ENCODE results near the gene TSC2.

The TSC2 gene

DNA sequence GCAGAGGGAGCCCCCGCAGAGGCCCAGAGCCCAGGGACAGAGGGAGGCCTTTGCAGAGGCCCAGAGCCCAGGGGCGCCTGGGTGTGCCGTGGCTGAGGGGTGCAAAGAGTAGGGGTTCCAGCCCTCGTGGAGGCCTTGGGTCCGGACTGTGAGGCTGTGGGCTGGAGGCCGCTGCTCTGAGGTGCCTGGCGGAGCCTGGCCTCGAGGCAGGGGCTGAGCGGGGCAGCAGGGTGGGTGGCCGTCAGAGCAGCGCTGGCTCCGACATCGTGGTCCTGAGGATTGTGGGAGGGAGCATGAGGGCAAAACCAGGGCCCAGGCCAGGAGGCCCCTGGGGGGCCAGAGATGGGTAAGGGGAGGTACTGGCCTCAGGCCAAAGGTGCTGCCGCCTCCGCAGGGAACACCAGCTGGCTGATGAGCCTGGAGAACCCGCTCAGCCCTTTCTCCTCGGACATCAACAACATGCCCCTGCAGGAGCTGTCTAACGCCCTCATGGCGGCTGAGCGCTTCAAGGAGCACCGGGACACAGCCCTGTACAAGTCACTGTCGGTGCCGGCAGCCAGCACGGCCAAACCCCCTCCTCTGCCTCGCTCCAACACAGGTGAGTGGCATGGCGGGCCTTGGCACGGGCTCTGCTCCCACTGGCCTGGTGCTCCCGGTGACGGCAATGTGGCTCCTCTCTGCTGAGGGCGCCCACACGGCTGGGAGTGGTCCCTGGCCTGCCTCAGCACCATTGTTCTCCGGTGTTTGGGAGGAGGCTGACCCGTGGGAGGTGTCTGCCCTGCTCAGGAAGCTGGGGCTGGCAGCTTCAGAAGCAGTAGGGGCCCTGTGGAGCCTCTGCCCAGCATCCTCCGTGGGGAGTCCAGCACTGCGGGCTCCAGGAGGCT lies 33.7 kb downstream of the TSC2 start:
- no peak overlapping the region for H3K4me3 ChIP-seq (ENCODE audit: control insufficient read depth, low read depth, low read length)
- DNase-seq (ENCODE audit: low read depth) = no peak
- TF ChIP-seq CTCF (IDR thresholded peaks at IDR 0.05; ENCODE audit: control insufficient read depth, insufficient read depth, low read depth, low read length, missing control alignments) = no peak

- H3K4me3 ChIP-seq (ENCODE audit: control insufficient read depth, low read depth, low read length) = no peak overlapping the region
- DNase-seq (ENCODE audit: low read depth) = no peak
- TF ChIP-seq CTCF (IDR thresholded peaks at IDR 0.05; ENCODE audit: control insufficient read depth, insufficient read depth, low read depth, low read length, missing control alignments) = no peak
Measured at GRCh38 chr16:2082171-2082982, 34.6 kb downstream of the TSC2 start.

DNA sequence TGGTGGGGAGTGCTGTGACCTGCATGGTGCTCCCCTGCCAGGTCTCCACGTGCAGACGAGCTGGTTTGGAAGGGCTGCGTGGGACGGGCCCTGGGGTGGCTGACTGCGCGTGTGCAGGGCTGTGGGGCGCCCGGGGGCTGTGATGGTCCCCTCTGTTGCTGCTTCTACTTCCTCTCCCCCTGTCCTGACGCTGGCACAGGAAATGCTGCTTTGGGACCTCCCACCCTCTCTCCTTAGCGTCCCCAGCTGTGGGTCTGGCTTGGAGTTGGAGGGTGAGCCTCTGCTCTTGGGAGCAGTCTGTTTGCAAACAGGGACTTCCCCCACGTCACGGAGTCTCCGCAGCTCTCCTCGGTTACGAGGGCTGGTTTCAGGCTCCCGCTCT lies 35.2 kb downstream of the TSC2 start:
- H3K4me3 ChIP-seq (ENCODE audit: control insufficient read depth, low read depth, low read length) = no peak overlapping the region
- DNase-seq (ENCODE audit: low read depth) = no peak
- no peak for TF ChIP-seq CTCF (IDR thresholded peaks at IDR 0.05; ENCODE audit: control insufficient read depth, insufficient read depth, low read depth, low read length, missing control alignments)

DNA sequence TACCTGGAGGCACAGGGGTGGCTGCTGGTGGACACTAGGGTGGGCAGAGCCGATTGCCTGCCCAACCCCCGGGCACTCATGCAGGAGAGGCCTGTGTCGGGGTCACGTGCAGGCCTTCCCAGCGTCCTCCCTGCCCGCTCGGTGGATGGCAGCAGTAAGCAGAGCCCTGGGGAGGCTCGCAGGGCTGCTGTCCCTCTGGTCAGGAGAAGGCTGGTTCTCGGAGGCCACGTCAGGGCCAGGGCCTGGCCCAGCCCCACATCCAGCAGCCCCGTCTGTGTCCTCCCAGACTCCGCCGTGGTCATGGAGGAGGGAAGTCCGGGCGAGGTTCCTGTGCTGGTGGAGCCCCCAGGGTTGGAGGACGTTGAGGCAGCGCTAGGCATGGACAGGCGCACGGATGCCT lies 35.6 kb downstream of the TSC2 start:
- DNase-seq (ENCODE audit: low read depth) = no peak
- H3K4me3 ChIP-seq (ENCODE audit: control insufficient read depth, low read depth, low read length) = no peak overlapping the region
- no peak for TF ChIP-seq CTCF (IDR thresholded peaks at IDR 0.05; ENCODE audit: control insufficient read depth, insufficient read depth, low read depth, low read length, missing control alignments)

DNA sequence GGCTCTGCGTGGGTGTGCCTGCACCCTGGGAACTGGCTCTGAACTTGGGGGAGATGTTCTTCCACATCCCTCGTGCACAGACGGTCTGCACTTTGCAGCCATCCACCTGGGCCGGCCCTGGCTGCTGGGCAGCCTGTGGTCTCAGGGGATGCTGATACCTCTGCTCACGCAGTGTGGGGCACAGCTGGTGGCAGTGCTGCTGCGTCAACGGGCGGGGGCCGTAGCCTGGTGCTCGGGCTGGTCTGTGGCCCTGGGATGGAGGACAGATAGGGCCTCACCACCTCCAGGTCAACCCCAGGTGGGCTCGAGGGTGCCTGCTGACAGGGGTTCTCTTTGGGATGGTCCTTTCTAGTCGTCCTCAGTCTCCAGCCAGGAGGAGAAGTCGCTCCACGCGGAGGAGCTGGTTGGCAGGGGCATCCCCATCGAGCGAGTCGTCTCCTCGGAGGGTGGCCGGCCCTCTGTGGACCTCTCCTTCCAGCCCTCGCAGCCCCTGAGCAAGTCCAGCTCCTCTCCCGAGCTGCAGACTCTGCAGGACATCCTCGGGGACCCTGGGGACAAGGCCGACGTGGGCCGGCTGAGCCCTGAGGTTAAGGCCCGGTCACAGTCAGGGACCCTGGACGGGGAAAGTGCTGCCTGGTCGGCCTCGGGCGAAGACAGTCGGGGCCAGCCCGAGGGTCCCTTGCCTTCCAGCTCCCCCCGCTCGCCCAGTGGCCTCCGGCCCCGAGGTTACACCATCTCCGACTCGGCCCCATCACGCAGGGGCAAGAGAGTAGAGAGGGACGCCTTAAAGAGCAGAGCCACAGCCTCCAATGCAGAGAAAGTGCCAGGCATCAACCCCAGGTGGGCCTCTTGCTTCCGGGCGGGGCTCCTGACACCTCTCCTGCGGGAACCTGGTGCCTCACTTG lies 36.3 kb downstream of the TSC2 start:
- no peak overlapping the region for H3K4me3 ChIP-seq (ENCODE audit: control insufficient read depth, low read depth, low read length)
- TF ChIP-seq CTCF (IDR thresholded peaks at IDR 0.05; ENCODE audit: control insufficient read depth, insufficient read depth, low read depth, low read length, missing control alignments) = no peak
- DNase-seq (ENCODE audit: low read depth) = no peak

Measured in AG09309 (cell line).